WI38 (cell line): ENCODE data around the gene ACE.

Experiments
- H3K4me3 ChIP-seq: 2 replicates; pipeline ENCODE4 v1.5.1; 2011; ENCODE audit warnings: low read depth, mild to moderate bottlenecking, control low read depth, low read length
- TF ChIP-seq, protein P1 (sequence below): IDR thresholded peaks from 2 replicates; pipeline ENCODE4 v1.5.1; 2012; ENCODE audit warnings: low read depth, mild to moderate bottlenecking, control low read depth, low read length

Gene ACE

DNA sequence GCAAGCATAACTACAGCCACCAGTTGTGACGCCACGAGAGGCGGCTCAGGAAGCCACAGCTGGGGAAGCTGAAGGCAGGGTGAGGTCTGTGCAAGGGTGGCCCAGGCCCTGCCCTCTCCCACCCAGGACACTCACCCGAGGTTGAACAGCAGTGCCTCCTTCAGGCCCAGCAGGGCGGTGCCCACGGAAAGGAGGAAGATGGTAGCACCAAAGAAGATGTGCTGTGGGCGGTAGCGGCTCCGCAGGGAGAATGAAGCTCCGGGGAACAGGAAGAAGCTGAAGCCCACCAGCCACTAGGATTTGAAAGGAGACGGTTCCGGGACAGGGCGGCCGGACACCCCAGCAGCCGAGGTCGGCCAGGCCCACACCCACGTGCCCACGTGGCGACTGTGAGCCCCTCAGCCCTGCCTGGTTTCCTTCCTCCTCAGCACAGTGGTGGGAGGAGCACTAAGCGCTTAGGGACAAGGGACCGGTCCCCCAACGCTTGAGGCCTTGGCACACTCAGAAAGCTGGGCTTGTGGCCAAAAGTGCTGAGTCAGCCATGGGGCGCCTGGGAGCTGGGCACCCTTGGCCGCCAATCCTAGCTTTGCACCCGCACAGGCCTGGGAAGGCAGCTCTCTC, 41.8 kb upstream of the ACE start:
- no peak overlapping the region for H3K4me3 ChIP-seq
- TF ChIP-seq, protein P1, sequence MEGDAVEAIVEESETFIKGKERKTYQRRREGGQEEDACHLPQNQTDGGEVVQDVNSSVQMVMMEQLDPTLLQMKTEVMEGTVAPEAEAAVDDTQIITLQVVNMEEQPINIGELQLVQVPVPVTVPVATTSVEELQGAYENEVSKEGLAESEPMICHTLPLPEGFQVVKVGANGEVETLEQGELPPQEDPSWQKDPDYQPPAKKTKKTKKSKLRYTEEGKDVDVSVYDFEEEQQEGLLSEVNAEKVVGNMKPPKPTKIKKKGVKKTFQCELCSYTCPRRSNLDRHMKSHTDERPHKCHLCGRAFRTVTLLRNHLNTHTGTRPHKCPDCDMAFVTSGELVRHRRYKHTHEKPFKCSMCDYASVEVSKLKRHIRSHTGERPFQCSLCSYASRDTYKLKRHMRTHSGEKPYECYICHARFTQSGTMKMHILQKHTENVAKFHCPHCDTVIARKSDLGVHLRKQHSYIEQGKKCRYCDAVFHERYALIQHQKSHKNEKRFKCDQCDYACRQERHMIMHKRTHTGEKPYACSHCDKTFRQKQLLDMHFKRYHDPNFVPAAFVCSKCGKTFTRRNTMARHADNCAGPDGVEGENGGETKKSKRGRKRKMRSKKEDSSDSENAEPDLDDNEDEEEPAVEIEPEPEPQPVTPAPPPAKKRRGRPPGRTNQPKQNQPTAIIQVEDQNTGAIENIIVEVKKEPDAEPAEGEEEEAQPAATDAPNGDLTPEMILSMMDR: no peak

DNA sequence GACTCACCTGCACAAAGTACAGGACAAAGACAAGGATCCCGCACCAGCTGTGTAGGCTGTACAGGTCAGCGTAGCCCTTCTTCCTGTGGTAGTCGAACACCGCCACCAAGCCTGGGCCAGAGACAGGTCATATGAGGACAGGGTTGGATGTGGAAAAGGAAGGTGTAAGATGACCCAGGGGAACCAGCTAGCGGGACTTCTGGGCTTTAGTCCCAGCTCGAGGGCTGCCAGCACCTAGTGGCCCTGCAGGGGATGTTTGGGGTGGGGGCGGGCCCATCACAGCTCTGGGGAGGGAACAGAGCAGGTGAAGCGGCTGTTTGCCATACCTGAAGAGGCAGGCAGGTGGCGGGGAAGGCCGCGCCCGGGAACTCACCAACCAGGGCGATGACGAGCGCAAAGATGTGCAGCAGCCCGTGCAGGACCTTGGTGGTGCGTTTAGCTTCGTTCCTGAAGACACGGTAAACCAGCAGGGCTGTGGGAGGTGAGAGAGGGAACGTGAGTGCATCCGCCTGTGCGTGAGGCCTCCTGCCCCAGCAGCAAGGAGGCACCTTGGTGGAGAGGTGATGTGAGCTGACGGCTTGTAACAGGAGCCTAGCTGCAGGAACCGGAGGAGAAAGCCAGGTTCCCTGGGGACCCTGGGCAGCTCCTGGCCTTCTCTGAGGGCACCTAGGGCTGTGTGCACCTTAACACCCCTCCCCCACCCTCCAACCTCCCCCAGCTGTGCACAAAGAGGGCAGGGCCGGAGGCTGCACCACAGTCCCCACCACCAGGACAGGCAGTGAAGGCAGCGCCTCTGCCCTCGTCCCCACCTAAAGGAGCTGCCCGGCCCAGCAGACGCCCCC, 41.0 kb upstream of the ACE start:
- H3K4me3 ChIP-seq: no peak overlapping the region
- TF ChIP-seq, protein P1: no peak

DNA sequence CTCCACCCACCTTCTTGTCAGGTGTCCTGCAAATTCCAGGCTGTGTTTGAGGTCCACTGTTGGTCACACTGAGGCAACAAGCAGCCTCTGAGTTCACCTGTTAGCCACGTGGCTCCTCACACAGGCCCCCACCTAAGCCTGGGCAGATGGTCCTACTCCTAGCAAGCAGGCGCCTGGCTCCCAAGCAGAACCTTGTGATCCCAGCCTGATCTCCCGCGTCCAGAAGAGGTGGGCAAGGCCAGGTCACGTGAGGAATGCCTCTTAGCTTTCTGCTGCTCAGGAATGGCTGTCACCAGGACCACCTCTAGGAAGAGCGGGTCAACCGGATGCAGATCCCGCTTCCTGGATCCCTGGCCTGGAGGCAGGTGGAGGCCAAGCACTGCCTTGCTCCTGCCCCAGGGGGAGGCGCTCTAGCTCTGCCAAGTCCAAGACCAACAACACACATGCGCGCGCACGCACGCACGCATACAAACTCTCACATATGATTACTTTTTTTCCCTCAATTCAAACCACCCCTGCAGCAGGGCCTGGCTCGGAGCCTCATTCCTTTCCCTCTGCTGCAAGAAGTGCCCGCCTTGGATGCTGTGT, 40.2 kb upstream of the ACE start:
- H3K4me3 ChIP-seq: no peak overlapping the region
- TF ChIP-seq, protein P1: no peak

DNA sequence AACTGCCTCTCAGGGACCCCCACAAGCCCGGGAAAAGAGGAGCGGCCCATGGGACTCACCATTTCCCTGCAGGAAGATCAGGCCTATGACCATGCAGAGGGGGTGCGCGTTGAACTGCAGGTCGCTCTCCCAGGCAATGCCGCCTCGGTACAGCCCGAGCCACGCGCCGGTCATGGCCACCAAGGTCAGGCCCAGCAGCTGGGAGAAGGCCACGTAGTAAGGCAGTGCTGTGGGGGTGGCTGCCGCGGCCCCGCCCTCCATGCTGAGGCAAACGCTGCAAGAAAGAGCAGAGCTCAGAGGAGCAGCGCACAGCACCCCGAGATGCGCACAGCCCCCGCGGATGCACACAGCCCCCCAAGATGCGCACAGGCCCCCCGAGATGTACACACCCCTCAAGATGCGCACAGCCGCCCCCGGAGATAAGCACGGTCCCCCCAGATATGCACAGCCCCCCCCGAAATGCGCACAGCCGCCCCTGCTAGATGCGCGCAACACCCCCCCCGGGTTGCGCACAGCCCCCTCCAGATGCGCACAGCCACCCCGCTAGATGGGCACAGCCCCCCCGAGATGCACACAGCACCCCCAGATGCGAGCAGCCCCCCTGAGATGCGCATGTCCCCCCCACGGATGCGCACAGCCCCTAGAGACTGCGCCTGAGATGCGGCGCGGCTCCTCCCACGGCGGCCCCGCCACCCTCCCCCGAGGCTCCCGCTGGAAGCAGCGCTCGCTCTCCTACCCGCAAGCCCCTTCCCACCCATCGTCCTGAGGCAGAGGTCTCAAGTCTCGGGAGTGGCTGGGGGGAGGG, 39.4 kb upstream of the ACE start:
- no peak overlapping the region for H3K4me3 ChIP-seq
- TF ChIP-seq, protein P1: no peak

DNA sequence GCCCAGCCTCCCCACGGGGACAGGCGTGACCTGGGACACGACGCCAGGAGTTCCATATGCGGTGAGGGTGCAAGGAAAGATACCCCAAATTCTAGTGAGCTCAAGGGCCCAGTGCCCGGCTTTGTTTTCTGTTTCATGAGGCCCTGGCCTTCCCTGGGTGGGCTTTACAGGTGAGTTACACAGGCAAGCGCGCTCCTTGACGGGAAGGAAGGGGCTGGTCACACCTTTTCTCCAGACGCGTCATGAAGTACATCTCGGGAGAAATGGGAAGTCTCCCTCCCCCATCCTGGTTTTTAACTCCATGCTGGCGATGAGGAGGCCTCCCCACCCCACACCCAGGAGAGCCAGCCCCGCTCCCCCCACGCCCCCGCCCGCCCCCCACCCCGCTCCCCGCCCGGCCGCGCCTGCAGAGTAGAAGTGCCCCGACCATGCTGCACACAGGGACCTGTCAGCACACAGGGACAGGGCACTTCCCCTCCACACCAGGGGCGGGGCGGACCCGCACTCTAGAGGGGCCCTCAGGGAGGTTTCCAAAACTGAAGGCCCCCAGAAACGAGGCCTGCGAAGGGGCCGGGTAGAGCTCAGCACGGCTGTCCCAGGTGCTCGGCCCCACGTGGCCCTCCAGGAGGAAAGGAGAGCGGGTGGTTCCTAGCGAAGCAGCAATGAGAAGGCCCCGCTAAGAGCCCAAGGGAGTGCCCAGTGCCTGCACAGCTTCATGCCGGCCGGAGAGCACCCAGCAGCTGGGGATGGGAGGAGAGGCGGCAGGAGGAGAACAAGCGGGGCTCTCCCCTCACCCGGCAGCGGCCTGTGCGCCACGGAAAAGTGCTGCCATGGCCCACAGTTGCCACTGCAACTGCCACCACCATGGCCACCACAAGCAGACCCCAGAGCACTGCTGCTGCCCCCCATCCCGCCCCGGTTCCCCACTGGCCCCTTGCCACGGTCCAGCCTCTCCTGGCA, 38.5 kb upstream of the ACE start:
- TF ChIP-seq, protein P1: no peak
- no peak overlapping the region for H3K4me3 ChIP-seq

DNA sequence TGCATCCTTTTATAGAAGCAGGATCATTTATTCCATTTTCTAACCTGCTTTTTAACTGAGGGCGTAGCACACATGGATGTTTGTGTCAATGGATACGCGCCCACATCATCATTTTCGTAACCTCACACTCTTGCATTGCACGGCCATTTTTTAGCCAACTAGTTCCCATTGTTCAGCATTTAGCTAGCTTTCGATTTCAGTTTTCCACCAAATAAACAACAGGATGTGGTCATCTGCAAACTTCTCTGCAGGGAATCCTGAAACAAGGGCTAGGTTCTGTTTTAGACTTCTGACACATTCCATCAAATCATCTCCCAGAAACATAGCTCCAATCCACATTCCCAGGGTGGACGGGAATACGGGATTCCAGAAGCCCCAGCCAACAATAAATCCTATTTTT, 37.2 kb upstream of the ACE start:
- TF ChIP-seq, protein P1: no peak
- no peak overlapping the region for H3K4me3 ChIP-seq
